ENCODE measurements around the gene TUBAL3. TPM values are rescaled to one million over a fixed set of nuclear protein-coding genes. Genes with fewer than 3 reads are reported as not detected.

The TUBAL3 gene
- total and polyA plus RNA-seq, 9 of the 15 experiments (the other 6 are each of a cell fraction or from before 2014, with no cell fraction given), result 5.5 to 10.1 (median 6.9) TPM

GRCh38 chr10:5413012-5413938 is 8.6 kb upstream of the TUBAL3 start (continued):
- TF ChIP-seq VEZF1 (CRISPR knock-in tag; IDR thresholded peaks at IDR 0.05) (peak; percentile 75), HNRNPH1 (optimal IDR thresholded peaks at IDR 0.05; ENCODE audit: low read depth, low read length) (no peak), RBM17 (IDR thresholded peaks at IDR 0.05; ENCODE audit: borderline replicate concordance, low read depth, low read length) (no peak), ZNF740 (CRISPR knock-in tag; IDR thresholded peaks at IDR 0.05) (peak; percentile 52; the same call in 1 of the 2 replicates), ZNF740 (tag; IDR thresholded peaks at IDR 0.05) (peak in 1 of 2 experiments; percentile 49; a peak in 1 of 4 replicates), NCOA2 (IDR thresholded peaks at IDR 0.05; ENCODE audit: partially characterized antibody in 2 of 2) (no peak), POLR2AphosphoS5 (IDR thresholded peaks at IDR 0.05; ENCODE audit: control insufficient read depth, insufficient read depth, low read depth, low read length) (no peak)

All from K562 (cell line).